A673 (cell line): ENCODE measurements around the gene C3orf20. TPM values are rescaled to one million over a fixed set of nuclear protein-coding genes. Genes with fewer than 3 reads are reported as not detected.

ENCODE experiments used
- BruUV-seq: library from RNA; stranded (reverse); fragments of 400-500 nt; replicated peaks from 2 replicates; lab custom pipeline; 2021; lab: Mats Ljungman, UMichigan
- CTCF ChIA-PET: fragments of 300-600 bp; sonication (Branson Sonifier 250); formaldehyde crosslinking; loops from one replicate; lab custom pipeline; 2022; ENCODE audit warnings: antibody characterized with exemption; lab: Charles Lee
- POLR2A ChIA-PET: fragments of 300-600 bp; sonication (Branson Sonifier 250); formaldehyde crosslinking; loops from one replicate; lab custom pipeline; 2022; ENCODE audit warnings: antibody characterized with exemption; ENCODE audit not compliant: low non-redundant PET; lab: Charles Lee
- DNase-seq: peaks from one replicate; pipeline ENCODE4 v3.0.0-alpha.2; 2015; ENCODE audit warnings: low spot score
- H3K27ac ChIP-seq: fragments of 200-600 bp; sonication (generic); 2 replicates; pipeline ENCODE4 v1.5.1; 2016; ENCODE audit warnings: mixed run types, low read depth, mild to moderate bottlenecking, mixed read lengths, antibody characterized with exemption, low read length; ENCODE audit not compliant: poor library complexity, severe bottlenecking
- H3K27me3 ChIP-seq: fragments of 200-600 bp; sonication (generic); replicated peaks from 2 replicates; pipeline ENCODE4 v1.6.1; 2017; ENCODE audit warnings: mixed run types, low read depth, mild to moderate bottlenecking, mixed read lengths, antibody characterized with exemption, low read length; ENCODE audit not compliant: insufficient read depth, poor library complexity
- H3K36me3 ChIP-seq: fragments of 200-600 bp; sonication (generic); 2 replicates; pipeline ENCODE4 v1.6.1; 2016; ENCODE audit warnings: mixed run types, mild to moderate bottlenecking, mixed read lengths, antibody characterized with exemption, low read length; ENCODE audit not compliant: insufficient read depth, poor library complexity, severe bottlenecking
- H3K4me1 ChIP-seq: fragments of 200-600 bp; sonication (generic); 2 replicates; pipeline ENCODE4 v1.6.1; 2017; ENCODE audit warnings: mixed run types, mild to moderate bottlenecking, mixed read lengths, antibody characterized with exemption, low read length; ENCODE audit not compliant: insufficient read depth, poor library complexity, severe bottlenecking
- H3K4me3 ChIP-seq: fragments of 200-600 bp; sonication (generic); 2 replicates; pipeline ENCODE4 v1.5.1; 2016; ENCODE audit warnings: low read depth, mixed run types, mild to moderate bottlenecking, mixed read lengths, low read length; ENCODE audit not compliant: poor library complexity, severe bottlenecking
- H3K9me3 ChIP-seq: fragments of 200-600 bp; sonication (generic); 2 replicates; pipeline ENCODE4 v1.6.1; 2016; ENCODE audit warnings: mixed run types, low read depth, mild to moderate bottlenecking, mixed read lengths, antibody characterized with exemption, low read length; ENCODE audit not compliant: poor library complexity, severe bottlenecking
- EZH2 ChIP-seq: fragments of 200-600 bp; sonication (generic); IDR thresholded peaks from 2 replicates; pipeline ENCODE4 v1.6.1; 2017; ENCODE audit warnings: borderline replicate concordance, low read depth, mild to moderate bottlenecking, mixed read lengths, antibody characterized with exemption, low read length; ENCODE audit not compliant: poor library complexity, severe bottlenecking
- intact Hi-C: fragments of 100-400 bp; cut with micrococcal nuclease; formaldehyde crosslinking; loops from one replicate; pipeline ENCODE4 v1.10.0; 2022; ENCODE audit not compliant: unreplicated experiment
- total RNA-seq: library from RNA; stranded (reverse); gene quantifications from 2 replicates; pipeline ENCODE4 v1.2.3, GENCODE V29; 2021
- TF ChIP-seq, protein P1 (sequence below): fragments of 300-800, 200-600 bp; sonication (generic); conservative IDR thresholded peaks from 2 replicates; pipeline ENCODE4 v1.5.1; 2017; ENCODE audit warnings: low read depth, mild to moderate bottlenecking, antibody characterized with exemption, low read length, moderate library complexity, mixed read lengths

Gene C3orf20
- total RNA-seq, 1 experiment from 2014 or later, result 0.17 TPM

DNA sequence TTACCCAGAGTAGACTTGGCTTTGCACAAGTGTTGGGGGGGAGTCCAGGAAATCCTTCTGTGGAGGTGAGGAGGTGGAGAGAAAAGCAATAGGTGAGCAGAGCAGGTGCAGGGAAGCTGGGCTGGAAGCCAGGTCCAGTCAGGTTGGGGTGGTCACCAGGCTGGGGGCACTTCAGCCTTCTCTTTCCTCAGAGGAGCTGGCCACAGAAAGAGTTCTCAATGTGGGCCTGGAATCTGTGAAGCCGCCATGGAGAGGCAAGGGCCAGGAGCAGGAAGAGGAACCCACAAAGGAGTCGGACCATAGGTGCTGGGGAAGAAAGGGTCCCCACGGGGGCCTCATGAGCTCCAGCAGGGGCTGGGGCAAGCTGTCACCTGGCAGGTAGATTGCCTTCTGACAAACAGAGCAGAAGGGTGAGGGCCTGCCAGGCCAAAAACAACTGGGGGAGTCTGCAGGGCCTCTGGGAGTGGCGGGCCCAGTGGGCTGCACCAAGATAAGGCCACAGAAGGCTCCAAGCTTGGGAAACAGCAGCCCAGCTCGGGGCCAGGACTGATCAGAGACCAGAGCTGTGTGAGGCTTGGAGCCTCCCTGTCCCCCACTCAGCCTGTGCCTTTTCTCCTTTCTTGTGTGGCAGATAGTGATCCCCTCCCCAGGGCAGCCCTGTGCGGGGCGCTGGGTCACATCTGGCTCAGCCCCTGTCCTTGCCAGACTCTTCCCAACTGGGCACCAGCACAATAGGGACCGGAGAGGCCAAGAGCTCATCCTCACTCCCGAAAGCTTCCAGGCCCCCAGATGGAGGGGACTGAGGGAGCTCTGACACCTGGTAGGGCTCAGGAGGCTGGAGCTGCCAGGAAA lies 90.9 kb downstream of the C3orf20 start:
- intact Hi-C loops, result no loop called here
- Histone ChIP-seq H3K27ac (no peak overlapping the region), H3K36me3 (no peaks in the 10 kb centered on the region), H3K27me3 (no peaks in the 10 kb centered on the region), H3K4me1 (no peaks in the 10 kb centered on the region), H3K9me3 (no peaks in the 10 kb centered on the region), H3K4me3 (no peak overlapping the region)
- TF ChIP-seq, protein P1, sequence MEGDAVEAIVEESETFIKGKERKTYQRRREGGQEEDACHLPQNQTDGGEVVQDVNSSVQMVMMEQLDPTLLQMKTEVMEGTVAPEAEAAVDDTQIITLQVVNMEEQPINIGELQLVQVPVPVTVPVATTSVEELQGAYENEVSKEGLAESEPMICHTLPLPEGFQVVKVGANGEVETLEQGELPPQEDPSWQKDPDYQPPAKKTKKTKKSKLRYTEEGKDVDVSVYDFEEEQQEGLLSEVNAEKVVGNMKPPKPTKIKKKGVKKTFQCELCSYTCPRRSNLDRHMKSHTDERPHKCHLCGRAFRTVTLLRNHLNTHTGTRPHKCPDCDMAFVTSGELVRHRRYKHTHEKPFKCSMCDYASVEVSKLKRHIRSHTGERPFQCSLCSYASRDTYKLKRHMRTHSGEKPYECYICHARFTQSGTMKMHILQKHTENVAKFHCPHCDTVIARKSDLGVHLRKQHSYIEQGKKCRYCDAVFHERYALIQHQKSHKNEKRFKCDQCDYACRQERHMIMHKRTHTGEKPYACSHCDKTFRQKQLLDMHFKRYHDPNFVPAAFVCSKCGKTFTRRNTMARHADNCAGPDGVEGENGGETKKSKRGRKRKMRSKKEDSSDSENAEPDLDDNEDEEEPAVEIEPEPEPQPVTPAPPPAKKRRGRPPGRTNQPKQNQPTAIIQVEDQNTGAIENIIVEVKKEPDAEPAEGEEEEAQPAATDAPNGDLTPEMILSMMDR, result no peak
- TF ChIP-seq EZH2, result no peak
- POLR2A ChIA-PET, result no interaction called here
- no peak for DNase-seq
- CTCF ChIA-PET, result no interaction called here
- BruUV-seq, result no TSS peak

DNA sequence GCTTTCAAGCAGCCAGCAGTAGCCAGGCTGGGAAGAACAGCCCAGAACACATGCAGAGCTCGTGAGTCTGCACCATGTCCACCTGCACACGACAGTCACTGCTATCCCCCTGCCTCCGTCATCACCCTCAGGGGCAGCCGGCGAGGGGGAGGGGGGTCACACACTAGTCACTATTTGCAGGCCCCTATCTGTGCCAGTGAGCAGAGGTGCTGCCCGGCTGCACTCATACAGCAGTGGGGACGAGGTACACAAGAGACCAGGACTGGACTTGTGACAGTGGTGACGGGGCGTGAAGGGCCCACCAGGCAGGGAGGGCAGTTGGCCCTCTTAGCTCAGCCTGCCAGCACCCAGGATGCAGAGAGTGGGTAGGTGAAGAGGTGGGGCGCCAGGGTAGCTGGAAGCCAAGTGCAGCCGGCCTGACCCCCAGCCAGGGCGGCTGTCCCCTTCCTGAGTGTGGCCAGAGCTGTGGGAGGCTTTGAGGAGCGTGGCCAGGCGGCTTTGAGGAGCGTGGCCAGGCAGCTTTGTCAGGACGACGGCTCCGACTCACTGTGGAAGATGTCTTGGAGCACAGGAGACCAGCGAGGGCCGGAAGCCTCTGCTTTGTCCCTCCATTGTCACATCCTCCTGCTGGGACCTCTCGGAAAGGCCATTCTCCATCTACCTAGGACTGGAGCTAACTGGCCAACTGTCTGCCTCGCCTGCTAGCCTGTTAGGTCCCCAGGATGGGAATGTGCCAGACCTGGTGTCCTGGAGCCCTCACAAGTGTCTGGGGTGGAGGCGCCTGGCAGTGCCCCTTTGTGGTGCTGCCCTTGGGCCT lies 91.7 kb downstream of the C3orf20 start:
- intact Hi-C loops, result no loop called here
- Histone ChIP-seq H3K9me3 (no peaks in the 10 kb centered on the region), H3K36me3 (no peaks in the 10 kb centered on the region), H3K27me3 (no peaks in the 10 kb centered on the region), H3K4me1 (no peaks in the 10 kb centered on the region), H3K4me3 (no peak overlapping the region), H3K27ac (no peak overlapping the region)
- no TSS peak for BruUV-seq
- POLR2A ChIA-PET, result no interaction called here
- CTCF ChIA-PET, result no interaction called here
- TF ChIP-seq, protein P1, result no peak
- TF ChIP-seq EZH2, result no peak
- DNase-seq, result no peak

DNA sequence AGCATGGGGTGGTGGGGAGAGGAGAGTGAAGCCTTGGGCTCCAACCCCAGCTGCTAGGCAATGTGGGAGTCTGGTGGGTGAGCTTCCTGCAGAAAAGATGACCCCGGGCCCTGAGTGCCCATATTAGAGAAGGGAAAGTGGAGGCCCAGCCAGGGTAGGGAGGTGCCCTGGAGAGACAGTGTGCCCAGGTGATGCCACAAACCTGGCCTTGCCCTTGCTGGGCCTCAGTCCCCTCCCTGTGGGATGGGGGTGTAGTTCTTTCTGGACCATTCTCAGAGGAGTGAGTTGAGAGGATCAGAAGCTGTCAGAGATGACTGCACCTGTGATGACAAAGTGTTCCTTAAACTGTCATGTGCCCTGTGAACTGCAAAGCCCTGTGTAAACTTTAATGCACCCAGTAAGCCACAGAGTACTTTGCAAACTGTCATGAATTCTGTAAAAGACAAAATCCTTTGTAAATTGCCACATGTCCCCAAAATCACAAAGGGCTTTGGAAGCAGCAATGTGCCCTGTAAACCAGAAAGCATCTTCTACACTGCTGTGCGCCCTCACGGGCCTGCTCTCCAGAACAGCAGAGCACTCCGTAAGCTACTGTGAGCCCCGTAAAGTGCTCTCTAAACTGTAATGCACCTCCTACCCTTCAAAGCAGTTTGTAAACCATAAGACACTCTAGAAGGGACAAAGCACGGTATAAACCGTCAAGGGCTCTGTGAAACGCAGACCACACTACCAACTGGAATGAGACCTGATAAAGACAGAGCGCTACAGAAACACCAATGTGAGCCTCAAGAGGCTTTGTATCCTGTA lies 92.5 kb downstream of the C3orf20 start:
- intact Hi-C loops, result no loop called here
- no peak for TF ChIP-seq EZH2
- TF ChIP-seq, protein P1, result no peak
- CTCF ChIA-PET, result no interaction called here

More for the DNA sequence above, 92.5 kb downstream of the C3orf20 start:
- H3K9me3 ChIP-seq, result no peaks in the 10 kb centered on the region
- POLR2A ChIA-PET, result no interaction called here
- DNase-seq, result no peak
- H3K4me3 ChIP-seq, result no peak overlapping the region
- no peaks in the 10 kb centered on the region for H3K27me3 ChIP-seq
- no peaks in the 10 kb centered on the region for H3K36me3 ChIP-seq
- BruUV-seq, result no TSS peak
- no peaks in the 10 kb centered on the region for H3K4me1 ChIP-seq
- H3K27ac ChIP-seq, result no peak overlapping the region
